Lung (tissue), 12 donors: ENCODE measurements around the gene ARHGEF1. TPM values are rescaled to one million over a fixed set of nuclear protein-coding genes. Genes with fewer than 3 reads are reported as not detected.

Experiments
- ATAC-seq: fragments of 200-7000 bp; cut with Tn5 transposase; one replicate; pipeline ENCODE4 v1.9.1; 2020; ENCODE audit warnings: moderate number of reproducible peaks; ENCODE audit not compliant: insufficient read depth, low FRiP score
- DNase-seq, 3 donors: peaks; one replicate each; pipeline ENCODE4 v3.0.0-alpha.2; 2013 to 2017
- H3K27ac ChIP-seq, 2 donors: one replicate each; pipeline ENCODE4 v1.5.1; 2013; ENCODE audit warnings: mild to moderate bottlenecking in 2 of 2, moderate library complexity in 2 of 2, control low read depth in 1 of 2, inconsistent platforms in 1 of 2, low read depth in 1 of 2, low read length in 1 of 2
- H3K27me3 ChIP-seq, 3 donors: one replicate each; pipeline ENCODE4 v1.5.1; 2013; ENCODE audit warnings: low read length in 2 of 3; ENCODE audit not compliant: control insufficient read depth in 3 of 3, insufficient read depth in 3 of 3
- H3K36me3 ChIP-seq, 4 donors: one replicate each; pipeline ENCODE4 v1.5.1; 2013; ENCODE audit warnings: low read length in 4 of 4, mild to moderate bottlenecking in 1 of 4, moderate library complexity in 1 of 4; ENCODE audit not compliant: control insufficient read depth in 4 of 4, insufficient read depth in 4 of 4
- H3K4me1 ChIP-seq, 5 donors: one replicate each; pipeline ENCODE4 v1.5.1; 2013; ENCODE audit warnings: low read length in 5 of 5, mild to moderate bottlenecking in 2 of 5, moderate library complexity in 1 of 5; ENCODE audit not compliant: control insufficient read depth in 5 of 5, insufficient read depth in 5 of 5
- H3K4me3 ChIP-seq: one replicate; pipeline ENCODE4 v1.5.1; 2013; ENCODE audit warnings: mild to moderate bottlenecking, control low read depth, moderate library complexity
- H3K9ac ChIP-seq, 2 donors: one replicate each; pipeline ENCODE4 v1.5.1; 2013; ENCODE audit warnings: low read length in 2 of 2, control low read depth in 1 of 2; ENCODE audit not compliant: insufficient read depth in 1 of 2
- H3K9me3 ChIP-seq, 4 donors: one replicate each; pipeline ENCODE4 v1.5.1; 2013; ENCODE audit warnings: low read length in 3 of 4, mild to moderate bottlenecking in 1 of 4, moderate library complexity in 1 of 4; ENCODE audit not compliant: control insufficient read depth in 4 of 4, insufficient read depth in 3 of 4
- WGBS, 2 donors: extraction: QIAGEN DNeasy Blood & Tissue Kit; methylation state at CpG; one replicate each; pipeline ENCODE4 v1.1.7; 2013; 5-methylcytosine and 5-hydroxymethylcytosine counted together
- polyA plus RNA-seq, 2 donors: library from polyadenylated mRNA; stranded (reverse); fragments of 200-250 nt; gene quantifications; one replicate each; pipeline ENCODE4 v1.2.1, GENCODE V29; 2013
- total RNA-seq, 2 donors: library from RNA; depleted of rRNA in 1 of 2; stranded (reverse); fragments of >200 nt in 1 of 2; gene quantifications; one replicate each; pipeline ENCODE4 v1.2.1, GENCODE V29; 2014 to 2021
- TF ChIP-seq, protein P1 (sequence below): IDR thresholded peaks from 2 replicates; pipeline ENCODE4 v1.5.1; 2012; ENCODE audit warnings: mild to moderate bottlenecking; ENCODE audit errors: control extremely low read depth, extremely low read depth
- donor health status: control.
- donor health status: control.
- donor health status: Bipolar disorder and iron deficiency.
- donor health status: healthy.
- donor health status: DM: yes; HTN: yes; CAD: no.

Gene ARHGEF1
- total and polyA plus RNA-seq, 4 donors = 55.4 to 231 (median 176) TPM

DNA sequence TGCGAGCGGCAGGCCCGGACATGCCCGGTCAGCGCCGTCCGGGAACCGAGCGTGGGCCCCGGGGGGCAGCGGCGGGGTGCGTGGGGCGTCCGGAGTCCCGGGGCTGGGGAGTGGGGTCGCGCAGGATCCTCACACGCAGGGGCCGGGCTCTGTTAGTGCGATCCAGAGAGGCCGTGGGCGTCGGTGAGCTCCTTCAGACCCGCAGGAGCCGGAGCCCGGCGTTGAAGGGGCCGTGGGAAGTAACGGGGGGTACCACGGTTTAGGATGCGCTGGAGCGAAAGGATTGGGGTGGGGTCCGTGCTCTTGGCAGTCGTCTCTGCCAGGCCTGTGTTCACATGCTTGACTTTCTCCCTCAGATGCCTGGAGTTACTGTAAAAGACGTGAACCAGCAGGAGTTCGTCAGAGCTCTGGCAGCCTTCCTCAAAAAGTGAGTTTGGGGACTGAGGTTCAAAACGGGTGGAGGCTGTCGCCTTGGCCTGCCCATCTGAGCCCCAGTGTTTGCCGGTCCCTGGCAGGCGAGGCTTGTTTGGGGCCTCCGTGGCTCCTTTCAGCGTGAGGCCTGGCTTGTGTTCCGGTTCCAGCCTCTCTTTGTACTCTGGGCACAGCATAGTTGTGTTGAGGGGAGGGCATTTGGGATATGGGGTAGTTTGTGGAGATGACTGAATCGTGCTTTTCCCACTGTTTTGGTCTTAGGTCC, 22.4 kb upstream of the ARHGEF1 start:
- TF ChIP-seq, protein P1, sequence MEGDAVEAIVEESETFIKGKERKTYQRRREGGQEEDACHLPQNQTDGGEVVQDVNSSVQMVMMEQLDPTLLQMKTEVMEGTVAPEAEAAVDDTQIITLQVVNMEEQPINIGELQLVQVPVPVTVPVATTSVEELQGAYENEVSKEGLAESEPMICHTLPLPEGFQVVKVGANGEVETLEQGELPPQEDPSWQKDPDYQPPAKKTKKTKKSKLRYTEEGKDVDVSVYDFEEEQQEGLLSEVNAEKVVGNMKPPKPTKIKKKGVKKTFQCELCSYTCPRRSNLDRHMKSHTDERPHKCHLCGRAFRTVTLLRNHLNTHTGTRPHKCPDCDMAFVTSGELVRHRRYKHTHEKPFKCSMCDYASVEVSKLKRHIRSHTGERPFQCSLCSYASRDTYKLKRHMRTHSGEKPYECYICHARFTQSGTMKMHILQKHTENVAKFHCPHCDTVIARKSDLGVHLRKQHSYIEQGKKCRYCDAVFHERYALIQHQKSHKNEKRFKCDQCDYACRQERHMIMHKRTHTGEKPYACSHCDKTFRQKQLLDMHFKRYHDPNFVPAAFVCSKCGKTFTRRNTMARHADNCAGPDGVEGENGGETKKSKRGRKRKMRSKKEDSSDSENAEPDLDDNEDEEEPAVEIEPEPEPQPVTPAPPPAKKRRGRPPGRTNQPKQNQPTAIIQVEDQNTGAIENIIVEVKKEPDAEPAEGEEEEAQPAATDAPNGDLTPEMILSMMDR = no peak
- peak overlapping the region; percentile 91 for H3K4me3 ChIP-seq
- H3K27me3 ChIP-seq = no peaks in the 10 kb centered on the region
- no peaks in the 10 kb centered on the region for H3K9me3 ChIP-seq
- peak overlapping the region; percentile 90 to 93 for H3K9ac ChIP-seq
- DNase-seq (peak; percentile 49 to 72 (median 57)), ATAC-seq (no peak)
- H3K4me1 ChIP-seq = peaks cover 8 to 20% (median 12%) of the 10 kb centered on the region in 5 donors
- peak overlapping the region; percentile 86 to 96 for H3K27ac ChIP-seq
- peaks cover 18 to 38% (median 29%) of the 10 kb centered on the region in 4 donors for H3K36me3 ChIP-seq
- WGBS, 2 donors = 1 to 2% methylated on average over 45 of the region's 45 CpGs

DNA sequence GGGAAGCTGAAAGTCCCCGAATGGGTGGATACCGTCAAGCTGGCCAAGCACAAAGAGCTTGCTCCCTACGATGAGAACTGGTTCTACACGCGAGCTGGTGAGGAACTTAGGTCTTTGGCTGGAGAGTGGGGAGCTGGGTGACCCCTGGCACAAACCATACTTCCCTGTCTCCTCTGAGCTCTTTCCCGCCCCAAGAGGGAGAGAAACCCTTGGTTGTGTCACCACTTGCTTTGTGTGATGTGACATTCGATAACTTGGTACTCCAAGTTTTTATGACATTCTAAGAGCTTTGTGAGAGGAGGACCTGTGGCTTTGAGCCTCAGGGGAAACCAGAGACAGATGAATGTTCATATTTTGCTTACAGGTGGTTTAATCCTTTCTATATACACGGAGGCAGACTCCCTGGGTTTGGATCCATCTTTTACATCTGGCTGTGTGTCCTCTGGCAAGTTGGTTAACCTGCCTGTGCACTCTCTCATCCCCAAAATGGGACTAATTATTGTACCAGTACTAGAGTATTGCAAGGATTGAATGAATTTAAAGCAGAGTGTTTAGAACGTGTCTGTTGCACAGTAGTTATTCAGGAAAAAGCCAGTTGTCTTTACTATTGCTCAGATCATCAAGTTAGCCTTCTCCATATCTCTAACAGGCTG, 21.7 kb upstream of the ARHGEF1 start:
- no peak for DNase-seq

DNA sequence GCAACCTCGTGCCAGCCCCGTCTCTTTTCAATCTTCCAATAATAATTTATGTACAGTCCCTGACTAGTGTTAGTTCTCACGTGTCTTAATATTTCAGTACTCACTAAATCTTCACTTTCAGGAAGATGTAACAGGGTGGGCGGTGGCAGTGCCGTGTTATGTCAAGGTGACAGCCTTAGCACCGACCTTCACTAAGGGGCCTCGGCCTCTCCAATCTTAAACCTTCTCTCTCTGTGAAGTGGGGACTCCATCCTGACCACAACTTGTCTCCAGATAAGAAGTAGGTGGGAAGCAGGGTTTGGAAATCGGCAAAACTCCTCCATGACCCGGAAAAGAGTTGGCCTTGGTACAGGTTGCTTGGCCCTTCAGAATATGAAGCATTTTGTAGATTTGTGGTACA, 21.1 kb upstream of the ARHGEF1 start:
- H3K4me3 ChIP-seq = no peak overlapping the region
- peak overlapping the region in 1 of 2 donors; percentile 93 for H3K9ac ChIP-seq
- peaks cover 18 to 38% (median 31%) of the 10 kb centered on the region in 4 donors for H3K36me3 ChIP-seq
- no peak for DNase-seq
- ATAC-seq = no peak
- WGBS, 2 donors = 70 to 87% methylated on average over 9 of the region's 9 CpGs
- H3K4me1 ChIP-seq = peaks cover 8 to 20% (median 12%) of the 10 kb centered on the region in 5 donors
- H3K27ac ChIP-seq = no peak overlapping the region
- TF ChIP-seq, protein P1 = no peak
- H3K27me3 ChIP-seq = no peaks in the 10 kb centered on the region
- no peaks in the 10 kb centered on the region for H3K9me3 ChIP-seq

More for the DNA sequence above, 21.7 kb upstream of the ARHGEF1 start:
- Histone ChIP-seq H3K27me3 (no peaks in the 10 kb centered on the region), H3K9ac (peak overlapping the region; percentile 90 to 93), H3K4me3 (peak overlapping the region; percentile 91), H3K9me3 (no peaks in the 10 kb centered on the region), H3K4me1 (peaks cover 8 to 20% (median 12%) of the 10 kb centered on the region in 5 donors), H3K36me3 (peaks cover 18 to 38% (median 31%) of the 10 kb centered on the region in 4 donors), H3K27ac (peak overlapping the region; percentile 10 to 86)
- no peak for ATAC-seq
- TF ChIP-seq, protein P1 = no peak
- 30 to 37% methylated on average over 9 of the region's 9 CpGs for WGBS, 2 donors
